Lower leg skin (tissue), 3 donors: ENCODE results near the gene SLC25A15.

ENCODE experiments used
- CTCF ChIP-seq, 3 donors: fragments of 450-650 bp; IDR thresholded peaks; one replicate each; pipeline ENCODE4 v1.5.1; 2016; ENCODE audit warnings: antibody characterized with exemption in 3 of 3, mild to moderate bottlenecking in 3 of 3, moderate library complexity in 2 of 3
- POLR2A ChIP-seq, 2 donors: fragments of 450-650 bp; IDR thresholded peaks; one replicate each; pipeline ENCODE4 v1.6.1; 2016 to 2017; ENCODE audit warnings: antibody characterized with exemption in 2 of 2, mild to moderate bottlenecking in 1 of 2, moderate library complexity in 1 of 2

- TF ChIP-seq CTCF (IDR thresholded peaks at IDR 0.05) (no peak), POLR2A (IDR thresholded peaks at IDR 0.05) (no peak)
Observed at GRCh38 chr13:40769970-40770369, 19.4 kb upstream of the SLC25A15 start.
